ENCODE data around the gene ALPL.

ALPL gene

DNA sequence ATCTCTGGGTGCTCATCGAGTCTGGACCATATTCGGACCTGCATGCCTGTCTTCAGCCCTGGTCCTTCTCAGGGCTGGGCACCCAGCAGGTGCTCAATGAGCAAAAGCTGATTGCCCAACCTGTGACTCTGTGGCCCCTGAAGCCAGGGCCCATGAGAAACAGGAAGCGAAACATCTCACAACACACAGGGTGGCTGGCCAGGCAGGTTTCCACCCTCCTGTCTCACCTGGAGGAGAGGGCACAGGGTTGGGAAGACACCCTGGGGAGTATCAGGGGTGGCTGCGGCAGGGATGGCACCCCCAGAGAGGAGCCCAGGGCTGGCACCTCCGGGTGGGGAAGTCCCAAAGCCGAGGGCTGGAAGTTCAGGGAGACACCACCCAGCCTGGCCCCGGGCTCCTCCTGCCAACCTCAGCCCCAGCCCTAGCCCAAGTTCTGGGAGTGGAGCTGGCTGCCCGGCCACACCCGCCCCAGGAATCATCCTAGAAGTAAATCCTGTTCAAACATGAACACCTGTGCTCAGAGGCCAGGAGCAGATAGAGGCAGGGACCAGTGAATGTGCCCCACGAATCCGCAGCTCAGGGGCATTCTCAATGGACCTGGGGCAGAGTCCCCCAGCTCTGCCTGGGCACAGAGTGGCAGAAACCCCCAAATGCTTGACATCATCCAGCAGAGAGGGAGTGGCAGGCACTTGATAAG, 105.3 kb downstream of the ALPL start:
- no peaks in the 10 kb centered on the region for H3K9me3 ChIP-seq (ENCODE audit: low read length)
- H3K27me3 ChIP-seq (ENCODE audit: insufficient read depth, low read length) = 0 out of 2 replicates have a peak, but pooled peaks cover 6% of the 10 kb centered on the region
- H2AFZ ChIP-seq (ENCODE audit: low read length) = no peak overlapping the region
- H4K20me1 ChIP-seq (ENCODE audit: insufficient read depth, low read length) = no peaks in the 10 kb centered on the region
- no peaks in the 10 kb centered on the region for H3K79me2 ChIP-seq (ENCODE audit: insufficient read depth, low read length)
- no peaks in the 10 kb centered on the region for H3K9me2 ChIP-seq (ENCODE audit: low read depth, low read length)
- H3K36me3 ChIP-seq (ENCODE audit: insufficient read depth, low read length) = no peaks in the 10 kb centered on the region
- H3K4me2 ChIP-seq (ENCODE audit: low read length) = no peak overlapping the region
- no peaks in the 10 kb centered on the region for H3K4me1 ChIP-seq (ENCODE audit: insufficient read depth, low read length, severe bottlenecking)
- H3K9ac ChIP-seq (ENCODE audit: low read length) = no peak overlapping the region
- TF ChIP-seq CTCF (IDR thresholded peaks at IDR 0.05; ENCODE audit: low read length) (no peak), EZH2 (IDR thresholded peaks at IDR 0.05; ENCODE audit: borderline replicate concordance, low read length) (no peak)
- H3K4me3 ChIP-seq (ENCODE audit: low read depth, low read length, poor library complexity, severe bottlenecking) = no peak overlapping the region
- H3F3A ChIP-seq (ENCODE audit: insufficient read depth, low read length) = no peaks in the 10 kb centered on the region
- H3K27ac ChIP-seq (ENCODE audit: low read depth, low read length, poor library complexity, severe bottlenecking) = no peak overlapping the region

GRCh38 chr1:21616372-21616771, 107.1 kb downstream of the ALPL start:
- H3K79me2 ChIP-seq (ENCODE audit: insufficient read depth, low read length) = no peaks in the 10 kb centered on the region
- no peak overlapping the region for H3K27ac ChIP-seq (ENCODE audit: low read depth, low read length, poor library complexity, severe bottlenecking)
- no peaks in the 10 kb centered on the region for H4K20me1 ChIP-seq (ENCODE audit: insufficient read depth, low read length)
- no peak overlapping the region for H3K9ac ChIP-seq (ENCODE audit: low read length)
- H3K27me3 ChIP-seq (ENCODE audit: insufficient read depth, low read length) = no peaks in the 10 kb centered on the region
- H3K4me1 ChIP-seq (ENCODE audit: insufficient read depth, low read length, severe bottlenecking) = no peaks in the 10 kb centered on the region
- no peak overlapping the region for H2AFZ ChIP-seq (ENCODE audit: low read length)
- no peak for TF ChIP-seq EZH2 (IDR thresholded peaks at IDR 0.05; ENCODE audit: borderline replicate concordance, low read length)
- no peak for TF ChIP-seq CTCF (IDR thresholded peaks at IDR 0.05; ENCODE audit: low read length)
- no peak overlapping the region for H3K4me2 ChIP-seq (ENCODE audit: low read length)
- H3K36me3 ChIP-seq (ENCODE audit: insufficient read depth, low read length) = no peaks in the 10 kb centered on the region
- H3K9me2 ChIP-seq (ENCODE audit: low read depth, low read length) = no peaks in the 10 kb centered on the region
- H3K4me3 ChIP-seq (ENCODE audit: low read depth, low read length, poor library complexity, severe bottlenecking) = no peak overlapping the region
- H3K9me3 ChIP-seq (ENCODE audit: low read length) = no peaks in the 10 kb centered on the region
- no peaks in the 10 kb centered on the region for H3F3A ChIP-seq (ENCODE audit: insufficient read depth, low read length)

DNA sequence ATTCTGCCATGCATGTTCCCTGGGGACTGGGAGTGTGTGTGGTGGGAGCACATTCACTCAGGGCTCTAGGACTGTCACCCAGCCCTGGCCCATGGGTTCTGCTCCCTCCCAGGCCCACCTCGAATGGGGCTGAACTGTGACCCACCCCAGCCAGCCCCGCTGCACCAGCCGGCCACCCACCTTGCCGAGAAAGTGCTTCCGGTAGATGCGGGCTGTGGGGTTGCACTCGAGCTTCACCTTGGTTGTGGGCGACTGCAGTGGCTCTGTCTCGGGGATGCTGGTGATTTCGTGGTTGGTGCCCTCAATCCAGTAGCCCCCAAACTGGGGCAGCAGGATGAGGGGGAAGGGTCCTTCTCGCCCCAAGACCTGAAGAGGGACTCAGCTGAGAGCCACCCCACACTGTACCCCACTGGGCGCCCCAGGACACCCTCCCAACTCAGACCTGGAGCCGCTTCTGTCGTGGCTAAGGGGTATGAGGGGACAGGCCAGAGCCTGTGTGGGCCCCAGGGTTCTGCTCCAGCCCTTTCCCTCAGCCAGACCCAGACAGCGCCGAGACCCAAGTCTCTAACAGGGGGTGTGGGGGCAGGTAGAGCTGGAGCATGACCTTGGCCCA, 108.0 kb downstream of the ALPL start:
- H3K79me2 ChIP-seq (ENCODE audit: insufficient read depth, low read length) = no peaks in the 10 kb centered on the region
- TF ChIP-seq CTCF (IDR thresholded peaks at IDR 0.05; ENCODE audit: low read length) (no peak), EZH2 (IDR thresholded peaks at IDR 0.05; ENCODE audit: borderline replicate concordance, low read length) (no peak)

More for the DNA sequence above, 108.0 kb downstream of the ALPL start:
- Histone ChIP-seq H3K36me3 (ENCODE audit: insufficient read depth, low read length) (no peaks in the 10 kb centered on the region), H3K27ac (ENCODE audit: low read depth, low read length, poor library complexity, severe bottlenecking) (no peak overlapping the region), H3K4me2 (ENCODE audit: low read length) (no peak overlapping the region), H3K27me3 (ENCODE audit: insufficient read depth, low read length) (no peaks in the 10 kb centered on the region), H3K9me3 (ENCODE audit: low read length) (no peaks in the 10 kb centered on the region), H4K20me1 (ENCODE audit: insufficient read depth, low read length) (no peaks in the 10 kb centered on the region), H3K9me2 (ENCODE audit: low read depth, low read length) (no peaks in the 10 kb centered on the region), H3K4me3 (ENCODE audit: low read depth, low read length, poor library complexity, severe bottlenecking) (no peak overlapping the region), H3F3A (ENCODE audit: insufficient read depth, low read length) (no peaks in the 10 kb centered on the region), H2AFZ (ENCODE audit: low read length) (no peak overlapping the region), H3K9ac (ENCODE audit: low read length) (no peak overlapping the region), H3K4me1 (ENCODE audit: insufficient read depth, low read length, severe bottlenecking) (no peaks in the 10 kb centered on the region)
